OCI-M2 (cell line): ENCODE results near the gene NUPR1.
"Not testable (repeated sequence)": the region's sequence is repeated elsewhere in the genome, so short reads cannot be mapped to it uniquely, and the experiment has no call there.

Experiments used
- DNase-seq: peaks from one replicate; lab custom pipeline; 2025; ENCODE audit not compliant: unreplicated experiment; lab: John Stamatoyannopoulos, UW

Gene NUPR1

DNA sequence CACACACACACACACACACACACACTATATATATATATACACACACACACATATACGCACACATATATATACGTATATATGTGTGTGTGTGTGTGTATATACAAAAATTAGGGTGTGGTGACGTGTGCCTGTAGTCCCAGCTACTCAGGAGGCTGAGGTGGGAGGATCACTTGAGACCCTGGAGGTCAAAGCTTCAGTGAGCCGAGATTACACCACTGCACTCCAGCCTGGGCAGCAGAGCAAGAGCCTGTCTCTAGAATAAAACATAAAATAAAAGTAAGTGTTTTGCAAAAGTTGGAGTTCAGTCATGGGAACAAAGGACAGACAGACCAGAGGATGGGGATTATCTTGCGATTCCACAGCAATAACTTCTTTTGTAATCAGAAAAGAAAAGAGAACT, 10.8 kb downstream of the NUPR1 start:
- DNase-seq, result no peak

DNA sequence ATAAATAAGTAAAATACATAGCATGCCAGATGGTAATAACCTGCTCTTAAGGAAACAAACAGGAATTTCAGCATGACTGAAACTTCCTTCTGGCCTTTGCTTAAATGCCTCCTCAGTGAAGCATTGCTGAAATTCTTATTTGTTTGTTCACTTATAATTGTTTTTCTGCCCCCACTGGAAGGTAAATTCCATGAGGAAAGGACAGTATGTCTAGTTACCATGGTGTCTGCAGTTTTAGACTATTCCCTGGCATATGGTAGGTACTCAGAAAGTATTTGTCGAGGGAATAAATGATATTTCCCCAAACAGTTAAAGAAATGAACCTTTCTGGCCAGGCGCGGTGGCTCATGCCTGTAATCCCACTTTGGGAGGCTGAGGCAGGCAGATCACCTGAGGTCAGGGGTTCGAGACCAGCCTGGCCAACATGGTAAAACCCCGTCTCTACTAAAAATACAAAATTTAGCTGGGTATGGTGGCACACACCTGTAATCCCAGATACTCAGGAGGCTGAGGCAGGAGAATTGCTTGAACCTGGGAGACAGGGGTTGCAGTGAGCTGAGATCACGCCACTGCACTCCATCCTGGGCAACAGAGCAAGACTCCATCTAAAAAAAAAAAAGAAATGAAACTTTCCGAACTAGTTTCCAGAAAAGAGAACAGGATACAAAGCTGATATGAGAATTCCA, 11.5 kb downstream of the NUPR1 start:
- not testable (repeated sequence) for DNase-seq

DNA sequence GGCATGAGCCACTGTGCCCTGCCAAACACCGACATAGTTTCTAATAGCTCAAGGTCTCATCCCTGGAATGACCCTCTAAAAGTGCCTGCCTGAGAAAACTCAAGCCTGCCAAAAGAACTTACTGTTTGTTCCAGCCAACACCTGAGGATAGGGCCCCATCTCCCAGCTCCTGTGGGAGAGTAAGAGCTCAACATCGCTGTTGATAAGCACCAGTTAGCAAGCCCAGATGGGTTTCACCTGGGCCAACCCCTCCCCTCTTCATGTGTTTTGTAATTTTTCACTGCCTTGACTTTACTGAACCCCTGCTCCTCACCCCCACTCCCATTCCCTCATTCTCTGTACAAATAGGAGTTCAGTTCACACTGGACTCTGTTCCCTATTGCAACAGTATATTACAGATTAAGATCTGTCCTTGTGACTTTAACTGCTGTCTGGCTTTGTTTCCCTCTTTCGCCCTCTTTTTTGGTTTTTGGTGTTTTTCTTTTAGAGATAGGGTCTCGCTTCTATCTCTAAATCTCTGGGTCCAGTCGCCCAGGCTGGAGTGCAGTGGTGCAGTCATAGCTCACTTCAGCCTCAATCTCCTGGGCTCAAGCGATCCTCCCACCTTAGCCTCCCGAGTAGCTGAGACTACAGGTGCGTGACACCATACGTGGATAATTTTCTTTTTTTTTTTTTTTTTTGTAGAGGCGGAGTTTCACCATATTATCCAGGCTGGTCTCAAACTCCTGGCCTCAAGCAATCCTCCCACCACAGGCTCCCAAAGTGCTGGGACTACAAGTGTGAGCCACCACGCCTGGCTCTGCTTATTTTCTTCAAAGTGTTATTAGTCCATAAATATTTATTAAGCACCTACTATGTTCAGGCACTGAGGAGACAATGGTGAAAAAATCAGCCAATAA, 12.3 kb downstream of the NUPR1 start:
- DNase-seq, result no peak

DNA sequence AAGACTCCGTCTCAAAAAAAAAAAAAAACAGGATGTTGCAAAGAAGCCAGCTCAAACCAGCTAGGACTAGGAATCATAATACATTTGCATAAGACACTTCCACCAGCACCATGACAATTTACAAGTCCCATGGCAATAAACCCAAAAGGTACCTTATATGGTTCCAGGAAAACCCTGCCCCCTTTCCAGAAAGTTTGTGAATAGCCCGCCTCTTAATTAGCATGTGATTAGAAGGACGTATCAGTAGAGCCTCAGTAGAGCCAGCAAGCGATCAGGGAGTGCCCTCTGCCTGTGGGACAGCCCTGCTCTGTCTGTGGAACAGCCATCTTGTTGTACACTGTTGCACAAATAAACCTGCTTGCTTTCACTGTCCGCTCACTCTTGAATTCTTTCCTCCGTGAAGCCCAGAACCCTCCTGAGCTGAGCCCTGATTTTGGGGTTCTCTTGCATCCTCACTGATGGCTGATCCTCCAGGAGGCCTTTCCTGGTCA, 14.0 kb downstream of the NUPR1 start:
- DNase-seq, result no peak

DNA sequence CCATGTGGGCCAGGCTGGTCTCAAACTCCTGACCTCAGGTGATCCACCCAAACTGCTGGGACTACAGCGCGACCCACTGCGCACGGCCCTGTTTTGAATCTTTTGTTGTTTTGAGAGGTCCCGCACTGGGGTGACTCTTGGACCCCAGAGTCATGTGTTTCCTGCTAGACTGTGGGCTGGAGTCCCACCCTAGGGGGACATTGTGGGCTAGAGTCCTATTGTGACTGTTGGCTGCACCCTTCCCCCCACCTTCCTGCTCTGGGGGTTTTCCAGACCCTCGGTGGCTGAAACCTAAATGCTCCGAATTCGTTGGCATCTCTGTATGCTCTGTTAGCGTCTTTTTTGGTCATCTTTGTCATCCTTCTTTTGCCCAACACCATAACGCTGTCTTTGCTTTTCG, 16.0 kb downstream of the NUPR1 start:
- no peak for DNase-seq

DNA sequence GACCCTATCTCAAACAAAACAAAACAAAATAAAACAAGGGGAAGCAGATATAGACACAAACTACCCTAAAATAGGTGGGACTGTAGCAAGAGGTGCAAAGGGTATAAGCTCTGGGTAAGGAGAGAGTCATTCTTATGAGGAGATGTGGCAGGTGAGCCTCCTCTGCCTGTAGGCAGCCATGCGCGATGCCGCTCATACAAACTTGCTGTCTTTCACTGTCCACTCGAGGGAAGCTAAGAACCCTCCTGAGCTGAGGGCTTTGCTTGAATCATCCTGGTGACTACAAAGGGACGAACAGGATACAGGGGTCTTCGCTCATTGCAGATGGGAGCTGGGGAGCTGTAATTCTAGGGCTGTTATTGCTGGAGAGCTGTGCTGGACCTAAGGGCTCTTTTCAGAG, 17.3 kb downstream of the NUPR1 start:
- no peak for DNase-seq

DNA sequence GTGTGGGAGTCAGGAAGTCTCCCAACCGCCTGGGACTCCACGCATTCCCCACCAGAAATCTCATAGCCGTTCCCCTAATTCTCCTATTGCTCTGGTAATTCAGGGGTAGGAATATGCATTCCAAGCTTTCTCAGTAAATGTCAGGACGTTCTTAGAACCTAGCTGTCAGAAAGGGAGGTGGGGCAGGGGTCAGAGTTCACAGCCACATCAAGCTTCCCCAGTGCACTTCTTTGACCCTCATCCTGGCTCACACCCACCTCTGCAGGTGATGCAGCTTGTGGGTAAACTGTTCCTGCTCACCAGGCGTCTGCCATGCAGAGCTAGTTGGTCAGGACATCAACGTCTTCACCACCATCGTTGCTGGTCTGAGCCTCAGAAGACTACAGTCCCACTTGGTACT, 18.1 kb downstream of the NUPR1 start:
- no peak for DNase-seq

DNA sequence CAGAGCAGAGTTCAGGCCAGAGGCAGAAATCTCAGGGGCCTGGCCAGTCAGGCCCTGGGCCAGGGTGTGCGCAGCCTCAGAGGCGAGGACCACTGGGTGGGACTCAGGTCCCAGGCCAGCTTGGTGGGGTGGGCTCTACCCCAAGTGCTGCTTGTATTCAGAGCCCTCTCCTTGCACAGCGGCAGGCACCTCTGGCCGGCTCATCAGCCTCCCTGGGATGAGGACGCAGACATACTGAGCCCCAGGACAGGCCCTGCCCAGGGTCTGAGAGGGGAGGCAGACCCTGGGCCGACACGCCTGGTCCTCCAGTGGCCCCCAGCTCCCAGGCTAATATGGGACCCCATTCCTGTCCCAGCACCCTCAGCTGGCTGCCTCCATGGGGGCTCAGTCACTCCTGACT, 24.5 kb downstream of the NUPR1 start:
- DNase-seq, result no peak

DNA sequence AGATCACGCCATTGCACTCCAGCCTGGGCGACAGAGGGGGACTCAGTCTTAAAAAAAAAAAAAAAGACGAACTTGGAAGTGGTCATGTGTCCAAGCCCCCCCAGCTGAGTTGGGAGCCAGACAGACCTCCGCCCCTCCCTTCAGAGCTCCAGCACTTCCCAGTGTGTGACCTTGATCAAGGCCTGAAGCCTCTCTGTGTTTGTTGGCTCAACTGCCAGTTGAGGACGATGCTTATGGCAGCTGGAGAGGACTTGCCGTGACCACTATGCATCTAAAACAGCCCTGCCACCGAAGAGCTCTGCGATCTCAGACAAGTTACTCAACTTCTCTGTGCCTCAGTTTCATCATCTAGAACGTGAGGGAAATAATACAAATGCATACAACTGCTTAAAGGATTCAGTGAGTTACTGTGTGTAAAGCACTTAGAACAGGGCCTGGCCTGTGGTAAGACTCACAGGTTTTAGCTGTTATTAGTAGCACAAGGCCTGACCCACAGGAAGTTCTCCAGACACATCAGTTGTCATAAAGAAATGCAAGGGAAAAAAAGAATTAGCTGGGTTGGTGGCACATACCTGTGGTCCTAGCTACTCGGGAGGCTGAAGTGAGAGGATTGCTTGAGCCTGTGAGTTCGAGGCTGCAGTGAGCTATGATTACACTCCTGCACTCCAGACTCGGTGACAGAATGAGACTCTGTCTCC, 25.1 kb downstream of the NUPR1 start:
- no peak for DNase-seq

DNA sequence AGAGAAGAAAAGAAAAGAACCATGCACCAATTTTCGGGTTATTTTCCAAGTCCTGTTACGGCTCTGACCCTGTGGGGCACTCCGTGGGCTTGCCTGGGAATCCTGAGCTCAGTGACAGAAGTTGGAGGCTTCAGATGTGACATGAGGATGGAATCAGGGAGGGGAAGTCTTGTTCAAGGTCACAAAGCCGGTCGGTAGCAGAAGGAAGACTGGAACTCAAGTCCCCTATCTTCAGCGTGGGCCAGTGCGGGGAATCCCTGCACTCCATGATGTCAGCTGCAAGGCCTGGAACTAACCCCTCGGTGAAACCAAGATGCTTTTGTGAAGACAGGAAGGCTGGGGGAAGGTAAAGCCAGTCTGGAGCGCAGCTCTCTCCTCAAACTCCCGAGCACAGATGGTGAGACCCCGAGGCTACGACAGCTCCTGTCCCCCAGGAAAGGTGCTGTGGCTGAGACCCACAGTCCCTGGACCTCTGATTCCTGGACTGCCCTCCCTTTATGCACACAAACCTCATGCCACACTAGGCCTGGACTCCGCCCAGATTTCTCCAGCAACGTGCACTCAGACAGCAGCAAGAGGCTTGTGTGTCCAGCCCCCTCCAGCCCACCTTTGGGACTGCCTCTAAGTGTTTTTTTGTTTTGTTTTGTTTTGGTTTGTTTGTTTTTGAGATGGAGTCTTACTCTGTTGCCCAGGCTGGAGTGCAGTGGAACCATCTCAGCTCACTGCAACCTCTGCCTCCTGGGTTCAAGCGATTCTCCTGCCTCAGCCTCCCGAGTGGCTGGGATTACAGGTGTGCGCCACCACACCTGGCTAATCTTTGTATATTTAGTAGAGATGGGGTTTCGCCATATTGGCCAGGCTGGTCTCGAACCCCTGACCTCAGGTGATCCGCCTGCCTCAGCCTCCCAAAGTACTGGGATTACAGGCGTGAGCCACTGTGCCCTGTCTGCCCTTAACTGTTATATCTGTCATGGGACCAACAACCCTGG, 26.7 kb downstream of the NUPR1 start:
- DNase-seq, result no peak

DNA sequence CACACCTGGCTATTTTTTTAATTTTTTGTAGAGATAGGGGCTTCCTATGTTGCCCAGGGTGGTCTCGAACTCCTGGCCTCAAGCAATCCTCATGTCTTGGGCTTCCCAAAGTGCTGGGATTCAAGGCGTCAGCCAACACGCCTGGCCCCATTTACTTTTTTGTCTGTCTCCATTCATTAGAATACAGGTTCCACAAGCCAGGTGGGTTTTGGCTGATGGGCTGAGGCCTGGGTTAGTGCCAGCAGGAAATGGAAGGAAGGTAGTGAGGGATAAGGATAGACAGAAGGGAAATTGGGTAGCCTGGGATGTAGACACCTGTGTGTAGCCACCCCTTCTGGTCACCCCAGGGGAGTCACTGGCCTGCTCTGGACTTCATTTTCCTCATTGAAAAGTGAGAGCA, 27.7 kb downstream of the NUPR1 start:
- DNase-seq, result no peak

DNA sequence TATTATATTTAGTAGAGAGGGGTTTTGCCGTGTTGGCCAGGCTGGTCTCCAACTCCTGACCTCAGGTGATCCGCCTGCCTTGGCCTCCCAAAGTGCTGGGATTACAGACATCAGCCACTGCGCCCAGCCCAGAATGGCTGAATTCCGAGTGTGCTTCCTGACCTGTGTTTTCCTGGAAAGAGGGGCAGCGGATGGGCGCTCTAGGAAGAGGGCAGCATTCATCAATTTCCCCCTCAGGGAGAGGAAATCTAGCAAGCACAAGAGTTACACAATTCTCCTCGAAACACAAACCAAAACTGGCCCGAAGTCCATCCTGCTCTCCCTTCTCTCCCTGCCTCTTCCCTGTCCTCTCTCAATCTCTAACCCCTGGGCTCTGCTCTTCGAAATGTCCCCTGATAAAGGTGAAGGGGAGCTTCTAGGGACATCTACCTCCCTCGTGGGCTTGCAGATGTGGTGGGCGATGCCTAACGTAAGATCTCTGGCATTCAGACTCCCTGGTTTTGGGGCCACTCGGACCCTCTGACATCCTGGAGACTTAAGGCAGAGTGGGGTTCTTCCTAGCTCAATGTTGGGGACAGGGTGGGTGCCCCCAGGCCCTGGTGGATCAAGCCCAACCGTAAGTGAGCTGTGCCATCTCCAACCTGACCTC, 33.2 kb downstream of the NUPR1 start:
- no peak for DNase-seq

DNA sequence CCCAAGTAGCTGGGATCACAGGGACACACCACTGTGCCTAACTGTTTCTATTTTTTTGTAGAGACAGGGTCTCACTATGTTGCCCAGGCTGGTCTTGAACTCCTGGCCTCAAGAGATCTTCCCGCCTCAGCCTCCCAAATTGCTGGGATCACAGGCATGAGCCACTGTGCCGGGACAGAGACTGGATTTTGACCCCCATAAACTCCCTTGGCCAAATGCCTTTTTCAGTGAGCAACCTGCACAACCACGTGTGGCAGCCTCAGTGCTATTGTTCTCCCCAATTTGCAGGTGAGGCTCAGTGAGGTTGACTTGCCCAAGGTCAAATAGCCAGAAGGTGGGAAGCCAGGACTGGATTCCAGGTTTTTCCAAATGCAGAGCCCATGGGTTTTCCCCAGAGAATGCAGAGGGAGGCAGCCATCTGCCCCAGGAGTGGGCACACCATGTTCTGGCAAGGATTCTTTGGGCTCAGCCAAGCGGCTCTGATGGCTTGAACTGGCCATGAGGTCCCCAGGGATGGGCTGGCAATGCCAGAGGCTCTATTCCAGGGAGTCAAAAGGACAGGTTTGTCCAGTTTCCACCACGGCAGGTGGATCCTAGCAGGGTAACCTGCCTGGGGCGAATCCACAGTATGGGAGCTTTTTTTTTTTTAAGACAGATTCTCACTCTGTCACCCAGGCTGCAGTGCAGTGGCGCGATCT, 33.9 kb downstream of the NUPR1 start:
- DNase-seq, result no peak

DNA sequence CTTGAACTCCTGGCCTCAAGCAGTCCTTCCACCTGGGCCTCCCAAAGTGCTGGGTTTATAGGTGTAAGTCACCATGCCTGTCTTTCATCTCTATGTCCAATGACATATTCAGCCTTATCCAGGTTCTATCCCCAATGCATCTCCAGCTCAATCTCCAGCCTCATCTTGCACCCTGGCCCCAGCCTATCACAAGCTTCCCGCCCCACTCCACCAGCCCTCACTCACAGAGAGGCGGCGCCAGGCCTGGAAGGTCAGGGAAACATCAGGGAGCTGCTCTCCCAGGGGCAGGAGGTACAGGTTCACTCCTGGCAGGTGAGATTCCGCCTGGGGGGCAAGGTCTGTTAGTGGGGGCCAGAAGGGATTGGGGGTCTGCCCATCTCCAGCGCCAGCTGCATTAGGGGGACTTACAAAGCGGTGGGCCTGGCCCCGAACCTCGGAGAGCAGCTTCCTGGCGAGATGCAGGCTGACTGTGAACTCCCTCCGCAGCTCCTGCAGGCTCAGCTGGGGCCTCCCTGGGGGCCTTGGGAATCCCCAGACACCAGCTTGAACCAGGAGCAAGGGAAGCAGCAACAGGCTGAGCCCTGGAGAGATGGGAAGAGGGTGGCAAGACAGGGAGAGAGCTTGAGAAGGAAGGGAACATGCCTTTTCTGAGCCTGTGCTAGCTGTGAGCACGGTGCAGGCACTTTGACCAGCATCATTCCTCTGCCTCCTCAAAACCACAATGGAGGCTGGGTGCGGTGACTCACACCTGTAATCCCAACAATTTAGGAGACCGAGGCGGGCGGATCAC, 35.1 kb downstream of the NUPR1 start:
- no peak for DNase-seq

DNA sequence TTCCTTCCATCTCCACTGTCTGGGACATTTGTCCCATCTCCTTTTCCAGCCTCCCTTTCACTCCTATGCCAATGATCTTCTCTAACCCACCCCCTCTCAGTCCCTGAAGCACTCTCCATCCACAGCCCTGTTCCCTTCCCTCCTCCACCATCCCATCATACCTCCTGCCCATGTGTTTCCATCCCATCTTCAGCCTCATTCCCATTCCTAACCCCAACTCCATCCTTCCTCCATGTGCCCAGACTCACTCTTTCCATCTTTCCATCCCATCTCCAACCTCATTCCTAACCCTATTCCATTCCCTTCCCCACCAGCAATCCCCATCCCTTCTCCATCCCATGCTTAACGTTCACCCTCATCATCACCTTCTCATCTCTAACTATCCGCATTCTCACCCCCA, 36.5 kb downstream of the NUPR1 start:
- no peak for DNase-seq

DNA sequence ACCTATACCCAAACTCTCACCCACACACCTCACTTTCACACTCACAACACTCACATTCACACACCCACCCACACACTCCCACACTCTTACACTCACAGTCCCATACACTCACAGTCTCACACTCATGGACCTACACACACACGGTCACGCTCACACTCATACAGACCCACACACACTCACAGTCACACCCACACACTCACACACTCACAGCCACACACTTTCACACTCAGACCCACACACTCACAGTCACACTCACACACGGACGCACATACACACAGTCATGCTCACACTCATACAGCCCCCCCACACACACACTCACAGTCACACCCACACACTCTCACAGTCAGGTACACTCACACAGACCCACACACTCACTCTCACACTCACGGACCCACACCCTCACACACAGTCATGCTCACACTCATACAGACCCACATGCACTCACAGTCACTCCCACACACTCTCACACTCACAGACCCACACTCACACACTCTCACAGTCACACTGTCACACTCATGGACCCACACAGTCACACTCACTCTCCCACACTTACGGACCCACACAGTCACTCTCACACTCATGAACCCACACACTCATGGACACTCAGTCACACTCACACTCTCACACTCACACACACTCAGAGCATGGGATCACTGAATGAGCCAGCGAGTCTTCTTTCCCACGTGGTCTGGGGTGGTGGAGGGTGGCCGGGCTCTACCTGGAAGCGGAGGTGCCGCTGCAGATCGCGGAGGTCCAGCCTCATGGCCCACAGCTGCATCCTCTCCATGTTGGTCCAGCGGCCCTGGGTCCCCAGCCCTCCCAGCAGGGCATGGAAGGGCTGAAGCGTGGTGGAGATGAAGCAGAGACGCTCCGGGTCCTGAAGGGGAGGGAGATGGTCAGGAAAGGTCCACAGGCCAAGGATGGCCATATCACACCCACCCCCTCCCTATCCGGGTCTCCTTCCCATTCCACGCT, 37.2 kb downstream of the NUPR1 start:
- no peak for DNase-seq

DNA sequence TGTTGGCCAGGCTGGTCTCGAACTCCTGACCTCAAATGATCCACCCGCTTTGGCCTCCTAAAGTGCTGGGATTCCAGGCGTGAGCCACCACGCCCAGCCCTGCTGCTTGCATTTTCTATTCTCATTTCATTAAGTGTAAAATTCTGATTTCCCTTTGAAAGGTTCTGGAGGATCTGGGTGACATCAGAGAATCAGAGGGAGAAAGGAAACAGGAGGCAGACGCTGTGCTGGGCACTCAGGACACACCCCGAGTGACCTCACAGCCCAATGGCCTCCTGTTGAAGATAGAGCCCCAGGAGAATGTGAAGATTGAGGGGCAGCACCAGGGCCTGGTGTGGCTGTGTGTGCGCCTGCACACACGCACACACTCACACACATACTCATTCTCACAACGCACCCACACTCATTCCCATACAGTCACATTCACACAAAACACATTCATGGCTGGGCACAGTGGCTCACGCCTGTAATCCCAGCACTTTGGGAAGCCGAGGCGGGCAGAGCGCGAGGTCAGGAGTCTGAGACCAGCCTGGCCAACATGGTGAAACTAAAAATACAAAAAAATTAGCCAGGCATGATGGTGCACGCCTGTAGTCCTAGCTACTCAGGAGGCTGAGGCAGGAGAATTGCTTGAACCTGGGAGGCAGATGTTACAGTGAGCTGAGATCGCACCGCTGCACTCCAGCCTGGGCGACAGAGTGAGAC, 38.1 kb downstream of the NUPR1 start:
- DNase-seq, result not testable (repeated sequence)
